Tibial nerve (tissue), 4 donors: ENCODE results near the gene SULT1A1. TPM values are rescaled to one million over a fixed set of nuclear protein-coding genes. Genes with fewer than 3 reads are reported as not detected.

Source experiments
- DNase-seq, 2 donors: peaks; one replicate each; pipeline ENCODE4 v3.0.0-alpha.2; 2019; ENCODE audit warnings: low spot score in 2 of 2
- H3K27ac ChIP-seq, 4 donors: fragments of 200-600 bp; sonication (generic) in 3 of 4; one replicate each; pipeline ENCODE4 v1.5.1; 2017 to 2019; ENCODE audit warnings: mild to moderate bottlenecking in 1 of 4
- H3K27me3 ChIP-seq, 2 donors: fragments of 200-600 bp; sonication (generic) in 1 of 2; one replicate each; pipeline versions ENCODE4 v1.5.1 to v1.6.0; 2017 to 2019
- H3K36me3 ChIP-seq, 3 donors: fragments of 200-600 bp; sonication (generic); one replicate each; pipeline ENCODE4 v1.5.1; 2018 to 2019
- H3K4me1 ChIP-seq, 4 donors: fragments of 200-600 bp; sonication (generic) in 3 of 4; one replicate each; pipeline ENCODE4 v1.5.1; 2017 to 2019
- H3K4me3 ChIP-seq, 4 donors: fragments of 200-600 bp; sonication (generic) in 3 of 4; one replicate each; pipeline ENCODE4 v1.5.1; 2017 to 2019; ENCODE audit warnings: mild to moderate bottlenecking in 1 of 4, moderate library complexity in 1 of 4
- H3K9me3 ChIP-seq, 4 donors: fragments of 200-600 bp; sonication (generic) in 3 of 4; one replicate each; pipeline ENCODE4 v1.5.1; 2017 to 2019
- EP300 ChIP-seq, 2 donors: sonication (generic); formaldehyde crosslinking; IDR thresholded peaks; one replicate each; pipeline ENCODE4 v1.6.1; 2017; ENCODE audit warnings: antibody characterized with exemption in 2 of 2, mild to moderate bottlenecking in 1 of 2
- POLR2A ChIP-seq, 2 donors: fragments of 450-650 bp; IDR thresholded peaks; one replicate each; pipeline ENCODE4 v1.6.1; 2017; ENCODE audit warnings: antibody characterized with exemption in 2 of 2, mild to moderate bottlenecking in 2 of 2, moderate library complexity in 2 of 2
- WGBS, 2 donors: methylation state at CpG; one replicate each; pipeline ENCODE4 v1.1.5; 2018; 5-methylcytosine and 5-hydroxymethylcytosine counted together
- total RNA-seq, 4 donors: library from RNA; depleted of rRNA; stranded (reverse); fragments of >200 nt; gene quantifications; one replicate each; pipeline ENCODE4 v1.1.0, GENCODE V29; 2016
- TF ChIP-seq, protein P1 (sequence below), 5 experiments: fragments of 200-600 bp in 3 of 5; fragments of 450-650 bp in 2 of 5; sonication (generic) in 3 of 5; IDR thresholded peaks; one replicate each; pipeline ENCODE4 v1.5.1; 2016 to 2019; ENCODE audit warnings: antibody characterized with exemption in 5 of 5, mild to moderate bottlenecking in 3 of 5, moderate library complexity in 2 of 5

Gene SULT1A1
- total RNA-seq, 4 donors from 2014 or later, result 30.9 to 59.8 (median 43.7) TPM

DNA sequence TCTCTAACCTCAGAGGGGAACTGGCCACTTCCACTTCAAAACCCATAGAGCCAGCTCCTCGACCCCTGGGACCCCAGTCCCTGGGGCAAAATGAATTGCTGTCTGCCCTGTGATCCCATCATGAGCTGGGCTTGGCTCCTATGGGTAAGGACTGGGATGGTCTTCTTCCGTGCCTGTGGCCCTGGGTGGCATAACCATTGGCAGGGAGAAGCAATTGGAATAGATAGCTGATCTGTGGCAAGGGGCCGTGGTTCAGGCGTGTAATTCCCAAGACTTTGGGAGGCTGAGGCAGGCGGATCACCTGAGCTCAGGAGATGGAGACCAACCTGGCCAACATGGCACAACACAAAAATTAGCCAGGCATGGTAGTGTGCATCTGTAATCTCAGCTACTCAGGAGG is 17.3 kb downstream of the SULT1A1 start:
- Histone ChIP-seq H3K27ac (no peak overlapping the region), H3K4me3 (no peak overlapping the region), H3K9me3 (no peaks in the 10 kb centered on the region), H3K4me1 (peaks cover 0 to 11% (median 2%) of the 10 kb centered on the region in 4 donors), H3K36me3 (peaks cover 0 to 57% (median 3%) of the 10 kb centered on the region in 3 donors), H3K27me3 (no peaks in the 10 kb centered on the region)
- no peak for TF ChIP-seq EP300 (IDR thresholded peaks at IDR 0.05)
- no peak for TF ChIP-seq POLR2A (IDR thresholded peaks at IDR 0.05)
- TF ChIP-seq, protein P1, sequence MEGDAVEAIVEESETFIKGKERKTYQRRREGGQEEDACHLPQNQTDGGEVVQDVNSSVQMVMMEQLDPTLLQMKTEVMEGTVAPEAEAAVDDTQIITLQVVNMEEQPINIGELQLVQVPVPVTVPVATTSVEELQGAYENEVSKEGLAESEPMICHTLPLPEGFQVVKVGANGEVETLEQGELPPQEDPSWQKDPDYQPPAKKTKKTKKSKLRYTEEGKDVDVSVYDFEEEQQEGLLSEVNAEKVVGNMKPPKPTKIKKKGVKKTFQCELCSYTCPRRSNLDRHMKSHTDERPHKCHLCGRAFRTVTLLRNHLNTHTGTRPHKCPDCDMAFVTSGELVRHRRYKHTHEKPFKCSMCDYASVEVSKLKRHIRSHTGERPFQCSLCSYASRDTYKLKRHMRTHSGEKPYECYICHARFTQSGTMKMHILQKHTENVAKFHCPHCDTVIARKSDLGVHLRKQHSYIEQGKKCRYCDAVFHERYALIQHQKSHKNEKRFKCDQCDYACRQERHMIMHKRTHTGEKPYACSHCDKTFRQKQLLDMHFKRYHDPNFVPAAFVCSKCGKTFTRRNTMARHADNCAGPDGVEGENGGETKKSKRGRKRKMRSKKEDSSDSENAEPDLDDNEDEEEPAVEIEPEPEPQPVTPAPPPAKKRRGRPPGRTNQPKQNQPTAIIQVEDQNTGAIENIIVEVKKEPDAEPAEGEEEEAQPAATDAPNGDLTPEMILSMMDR (IDR thresholded peaks at IDR 0.05), result no peak
- 83 to 84% methylated on average over 5 of the region's 5 CpGs for WGBS, 2 donors
- no peak for DNase-seq

- Histone ChIP-seq H3K36me3 (peaks cover 0 to 69% (median 3%) of the 10 kb centered on the region in 3 donors), H3K4me1 (peaks cover 0 to 2% (median 0%) of the 10 kb centered on the region in 4 donors), H3K9me3 (no peaks in the 10 kb centered on the region), H3K4me3 (no peak overlapping the region), H3K27me3 (no peaks in the 10 kb centered on the region), H3K27ac (no peak overlapping the region)
- DNase-seq, result no peak
- WGBS, 2 donors, result 84 to 97% methylated on average over 6 of the region's 6 CpGs
- TF ChIP-seq, protein P1 (IDR thresholded peaks at IDR 0.05), result no peak
- TF ChIP-seq EP300 (IDR thresholded peaks at IDR 0.05) (no peak), POLR2A (IDR thresholded peaks at IDR 0.05) (no peak)
Measured at GRCh38 chr16:28591355-28591754, 18.5 kb downstream of the SULT1A1 start.

DNA sequence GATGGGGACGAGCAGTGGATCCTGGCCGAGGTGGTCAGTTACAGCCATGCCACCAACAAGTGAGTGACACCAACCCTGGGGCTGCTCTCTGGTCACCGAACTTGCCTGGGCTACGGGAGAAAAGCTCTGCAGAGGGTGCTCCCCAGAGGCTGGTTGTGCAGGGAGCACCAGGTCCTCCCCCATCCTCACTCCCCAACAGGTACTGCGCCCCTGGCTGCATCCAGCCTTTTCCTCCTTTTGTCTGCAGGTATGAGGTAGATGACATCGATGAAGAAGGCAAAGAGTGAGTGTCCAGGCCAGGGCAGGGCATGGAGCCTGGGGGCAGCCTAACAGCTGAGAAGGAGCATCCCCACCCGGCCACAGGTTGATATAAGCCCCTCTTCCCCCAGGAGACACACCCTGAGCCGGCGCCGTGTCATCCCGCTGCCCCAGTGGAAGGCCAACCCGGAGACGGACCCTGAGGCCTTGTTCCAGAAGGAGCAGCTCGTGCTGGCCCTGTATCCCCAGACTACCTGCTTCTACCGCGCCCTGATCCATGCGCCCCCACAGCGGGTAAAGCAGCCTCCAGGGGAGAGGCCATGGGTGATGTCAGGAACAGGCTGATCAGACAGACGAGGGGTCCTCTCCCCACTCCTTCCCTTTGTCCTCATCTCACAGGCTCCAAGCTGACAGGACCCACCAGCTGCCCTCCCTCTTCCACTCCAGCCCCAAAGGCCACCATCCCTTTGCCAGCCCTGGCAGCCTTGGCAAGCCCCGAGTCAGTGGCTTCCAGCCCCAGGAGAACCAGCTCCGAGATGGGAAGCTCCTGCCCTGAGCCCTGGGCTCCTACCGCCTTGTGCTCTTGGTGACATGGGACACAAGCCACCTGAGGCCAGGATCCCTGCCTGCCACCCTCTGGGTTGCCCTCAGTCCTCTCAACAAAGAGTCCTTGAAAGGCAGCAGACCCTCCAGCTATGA is 19.2 kb downstream of the SULT1A1 start:
- Histone ChIP-seq H3K27me3 (no peaks in the 10 kb centered on the region), H3K27ac (no peak overlapping the region), H3K9me3 (no peaks in the 10 kb centered on the region), H3K4me1 (no peaks in the 10 kb centered on the region), H3K36me3 (peaks cover 0 to 76% (median 3%) of the 10 kb centered on the region in 3 donors), H3K4me3 (no peak overlapping the region)
- no peak for DNase-seq
- TF ChIP-seq, protein P1 (IDR thresholded peaks at IDR 0.05), result no peak
- no peak for TF ChIP-seq POLR2A (IDR thresholded peaks at IDR 0.05)
- no peak for TF ChIP-seq EP300 (IDR thresholded peaks at IDR 0.05)
- 86 to 92% methylated on average over 6 to 22 of the region's 22 CpGs for WGBS, 2 donors

GRCh38 chr16:28589930-28590329 is 19.9 kb downstream of the SULT1A1 start:
- Histone ChIP-seq H3K4me1 (no peaks in the 10 kb centered on the region), H3K9me3 (no peaks in the 10 kb centered on the region), H3K27ac (no peak overlapping the region), H3K4me3 (no peak overlapping the region), H3K36me3 (peaks cover 0 to 83% (median 3%) of the 10 kb centered on the region in 3 donors), H3K27me3 (no peaks in the 10 kb centered on the region)
- DNase-seq, result no peak
- TF ChIP-seq POLR2A (IDR thresholded peaks at IDR 0.05) (no peak), EP300 (IDR thresholded peaks at IDR 0.05) (no peak)
- TF ChIP-seq, protein P1 (IDR thresholded peaks at IDR 0.05), result no peak
- WGBS, 2 donors, result 90 to 95% methylated on average over 12 to 13 of the region's 13 CpGs

- no peak overlapping the region for H3K4me3 ChIP-seq
- no peaks in the 10 kb centered on the region for H3K27me3 ChIP-seq
- H3K36me3 ChIP-seq, result peaks cover 0 to 90% (median 3%) of the 10 kb centered on the region in 3 donors
- H3K27ac ChIP-seq, result no peak overlapping the region
- 84 to 88% methylated on average over 8 of the region's 8 CpGs for WGBS, 2 donors
- no peak for DNase-seq
- H3K4me1 ChIP-seq, result no peaks in the 10 kb centered on the region
- H3K9me3 ChIP-seq, result no peaks in the 10 kb centered on the region
- TF ChIP-seq POLR2A (IDR thresholded peaks at IDR 0.05), result no peak
- TF ChIP-seq, protein P1 (IDR thresholded peaks at IDR 0.05), result no peak
- TF ChIP-seq EP300 (IDR thresholded peaks at IDR 0.05), result no peak
Measured at GRCh38 chr16:28589069-28589468, 20.8 kb downstream of the SULT1A1 start.
